Endothelial cell of umbilical vein (primary cell): ENCODE measurements around the gene GAS5.

Source experiments
- EZH2 ChIP-seq: IDR thresholded peaks from 2 replicates; pipeline ENCODE4 v1.6.1; 2012; ENCODE audit warnings: borderline replicate concordance, low read depth, mild to moderate bottlenecking, moderate library complexity, low read length, inconsistent platforms; ENCODE audit not compliant: severe bottlenecking
- TF ChIP-seq, protein P1 (sequence below), 2 donors: IDR thresholded peaks; 1 replicate in 1 of 2; 2 replicates in 1 of 2; pipeline ENCODE4 v1.5.1; 2011; ENCODE audit warnings: low read length in 2 of 2, mild to moderate bottlenecking in 2 of 2, moderate library complexity in 2 of 2, control low read depth in 1 of 2, inconsistent platforms in 1 of 2, low read depth in 1 of 2; ENCODE audit not compliant: insufficient read depth in 1 of 2; ENCODE audit errors: extremely low read depth in 1 of 2

DNA sequence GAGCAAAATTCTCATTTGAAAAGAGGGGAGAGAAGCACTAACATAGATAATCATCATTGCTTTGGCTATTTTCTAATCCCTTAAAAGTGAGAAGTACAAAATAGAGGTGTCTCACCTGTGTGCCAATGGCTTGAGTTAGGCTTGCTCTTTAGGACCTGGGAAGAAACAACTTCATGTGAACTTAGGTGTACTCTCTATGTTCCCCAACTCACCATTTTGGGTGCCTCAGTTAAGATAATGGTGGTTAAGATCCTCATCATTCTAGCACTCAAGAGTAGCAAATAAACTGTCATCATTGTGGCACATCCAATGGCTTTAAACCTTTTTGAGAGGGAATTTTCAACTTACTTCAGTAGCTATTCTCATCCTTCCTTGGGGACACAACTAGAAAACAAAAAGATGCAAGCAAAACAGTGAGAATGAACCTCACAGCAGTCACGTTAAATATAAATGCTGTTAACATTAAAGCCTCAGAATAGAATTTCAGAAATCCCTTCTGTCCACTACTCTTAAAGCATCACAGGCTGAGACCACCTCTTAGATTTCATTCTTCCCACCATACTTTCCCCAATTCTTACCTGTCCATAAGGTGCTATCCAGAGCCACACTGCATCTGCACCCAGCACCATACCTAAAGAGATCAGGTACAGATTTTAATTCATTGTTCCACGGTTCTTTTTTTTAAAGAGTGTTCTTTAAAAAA lies 1.2 kb downstream of the GAS5 start:
- TF ChIP-seq, protein P1, sequence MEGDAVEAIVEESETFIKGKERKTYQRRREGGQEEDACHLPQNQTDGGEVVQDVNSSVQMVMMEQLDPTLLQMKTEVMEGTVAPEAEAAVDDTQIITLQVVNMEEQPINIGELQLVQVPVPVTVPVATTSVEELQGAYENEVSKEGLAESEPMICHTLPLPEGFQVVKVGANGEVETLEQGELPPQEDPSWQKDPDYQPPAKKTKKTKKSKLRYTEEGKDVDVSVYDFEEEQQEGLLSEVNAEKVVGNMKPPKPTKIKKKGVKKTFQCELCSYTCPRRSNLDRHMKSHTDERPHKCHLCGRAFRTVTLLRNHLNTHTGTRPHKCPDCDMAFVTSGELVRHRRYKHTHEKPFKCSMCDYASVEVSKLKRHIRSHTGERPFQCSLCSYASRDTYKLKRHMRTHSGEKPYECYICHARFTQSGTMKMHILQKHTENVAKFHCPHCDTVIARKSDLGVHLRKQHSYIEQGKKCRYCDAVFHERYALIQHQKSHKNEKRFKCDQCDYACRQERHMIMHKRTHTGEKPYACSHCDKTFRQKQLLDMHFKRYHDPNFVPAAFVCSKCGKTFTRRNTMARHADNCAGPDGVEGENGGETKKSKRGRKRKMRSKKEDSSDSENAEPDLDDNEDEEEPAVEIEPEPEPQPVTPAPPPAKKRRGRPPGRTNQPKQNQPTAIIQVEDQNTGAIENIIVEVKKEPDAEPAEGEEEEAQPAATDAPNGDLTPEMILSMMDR (IDR thresholded peaks at IDR 0.05; ENCODE audit: extremely low read depth in 1 of 2, insufficient read depth in 1 of 2, low read depth in 1 of 2, low read length in 2 of 2), result no peak
- TF ChIP-seq EZH2, result no peak
